Measurements from ENCODE around the gene PSAPL1.

The PSAPL1 gene

DNA sequence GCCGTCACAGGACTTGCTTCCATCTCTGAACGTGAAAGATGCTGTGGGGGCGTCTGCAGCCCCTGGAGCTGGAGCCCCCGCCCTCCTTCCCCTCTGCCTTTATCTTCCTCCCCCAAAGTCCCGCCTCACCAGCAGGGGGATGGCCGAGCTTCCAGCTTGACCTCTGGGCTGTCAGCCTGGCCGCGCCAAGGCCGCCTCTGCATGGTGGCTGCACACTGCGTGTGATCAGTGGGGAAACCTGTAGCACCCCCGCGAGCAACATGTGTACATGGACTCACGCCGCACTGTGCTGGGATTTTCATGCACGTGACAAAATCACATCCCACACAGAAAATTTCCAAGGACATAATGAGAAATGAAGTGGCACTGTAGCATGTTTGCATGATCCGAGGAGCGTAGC lies 26.5 kb upstream of the PSAPL1 start:
- Histone ChIP-seq H4K8ac (ENCODE audit: low read depth, low read length) (no peak overlapping the region), H3K27ac (ENCODE audit: low read depth, low read length) (no peak overlapping the region), H3K4me2 (ENCODE audit: low read length) (no peak overlapping the region), H3K18ac (ENCODE audit: low read length) (no peak overlapping the region), H2BK12ac (ENCODE audit: low read length) (no peak overlapping the region), H3K9ac (ENCODE audit: low read length) (no peak overlapping the region), H3K79me1 (ENCODE audit: low read length) (no peaks in the 10 kb centered on the region), H3K27me3 (ENCODE audit: insufficient read depth, low read length) (no peaks in the 10 kb centered on the region), H3K23ac (ENCODE audit: low read length) (no peak overlapping the region), H3K14ac (ENCODE audit: low read length) (no peak overlapping the region), H2BK120ac (ENCODE audit: insufficient read depth, low read length, poor library complexity) (no peak overlapping the region), H2AK5ac (ENCODE audit: low read length) (no peak overlapping the region), H4K91ac (ENCODE audit: low read depth, low read length) (no peak overlapping the region), H3K4ac (ENCODE audit: low read depth, low read length) (no peak overlapping the region), H2AFZ (ENCODE audit: insufficient read depth, low read length, poor library complexity) (no peak overlapping the region), H3K4me1 (ENCODE audit: control insufficient read depth in 1 of 2, insufficient read depth in 2 of 2, low read length in 2 of 2) (peaks cover 2 to 3% of the 10 kb centered on the region in 2 experiments), H3K79me2 (ENCODE audit: control insufficient read depth, insufficient read depth, low read length, poor library complexity) (no peaks in the 10 kb centered on the region), H3K9me3 (ENCODE audit: insufficient read depth, low read depth, low read length) (no peaks in the 10 kb centered on the region), H2BK5ac (ENCODE audit: low read depth, low read length, poor library complexity) (no peak overlapping the region), H3K4me3 (ENCODE audit: low read depth, low read length) (no peak overlapping the region), H3K36me3 (ENCODE audit: control insufficient read depth in 1 of 2, insufficient read depth in 2 of 2, low read length in 2 of 2) (no peaks in the 10 kb centered on the region), H4K12ac (ENCODE audit: low read depth, low read length) (no peak overlapping the region)
- DNase-seq: no peak
- WGBS (ENCODE audit: extremely low coverage, insufficient coverage, insufficient read length): no CpG with 5 or more reads among the region's 17 CpGs

- Histone ChIP-seq H3K9ac (ENCODE audit: low read length) (no peak overlapping the region), H3K79me1 (ENCODE audit: low read length) (no peaks in the 10 kb centered on the region), H3K4me3 (ENCODE audit: low read depth, low read length) (no peak overlapping the region), H4K8ac (ENCODE audit: low read depth, low read length) (no peak overlapping the region), H3K27me3 (ENCODE audit: insufficient read depth, low read length) (no peaks in the 10 kb centered on the region), H2AFZ (ENCODE audit: insufficient read depth, low read length, poor library complexity) (no peak overlapping the region), H3K36me3 (ENCODE audit: control insufficient read depth in 1 of 2, insufficient read depth in 2 of 2, low read length in 2 of 2) (no peaks in the 10 kb centered on the region), H2BK12ac (ENCODE audit: low read length) (no peak overlapping the region), H2AK5ac (ENCODE audit: low read length) (no peak overlapping the region), H3K14ac (ENCODE audit: low read length) (no peak overlapping the region), H4K91ac (ENCODE audit: low read depth, low read length) (no peak overlapping the region), H3K4me2 (ENCODE audit: low read length) (no peak overlapping the region), H4K12ac (ENCODE audit: low read depth, low read length) (no peak overlapping the region), H3K23ac (ENCODE audit: low read length) (no peak overlapping the region), H3K27ac (ENCODE audit: low read depth, low read length) (no peak overlapping the region), H3K4ac (ENCODE audit: low read depth, low read length) (no peak overlapping the region), H3K9me3 (ENCODE audit: insufficient read depth, low read depth, low read length) (no peaks in the 10 kb centered on the region), H3K79me2 (ENCODE audit: control insufficient read depth, insufficient read depth, low read length, poor library complexity) (no peaks in the 10 kb centered on the region), H3K4me1 (ENCODE audit: control insufficient read depth in 1 of 2, insufficient read depth in 2 of 2, low read length in 2 of 2) (peaks cover 2 to 3% of the 10 kb centered on the region in 2 experiments), H2BK5ac (ENCODE audit: low read depth, low read length, poor library complexity) (no peak overlapping the region), H2BK120ac (ENCODE audit: insufficient read depth, low read length, poor library complexity) (no peak overlapping the region), H3K18ac (ENCODE audit: low read length) (no peak overlapping the region)
- WGBS (ENCODE audit: extremely low coverage, insufficient coverage, insufficient read length): no CpG with 5 or more reads among the region's 17 CpGs
- DNase-seq: no peak
Measured at GRCh38 chr4:7460566-7460965, 25.8 kb upstream of the PSAPL1 start.

DNA sequence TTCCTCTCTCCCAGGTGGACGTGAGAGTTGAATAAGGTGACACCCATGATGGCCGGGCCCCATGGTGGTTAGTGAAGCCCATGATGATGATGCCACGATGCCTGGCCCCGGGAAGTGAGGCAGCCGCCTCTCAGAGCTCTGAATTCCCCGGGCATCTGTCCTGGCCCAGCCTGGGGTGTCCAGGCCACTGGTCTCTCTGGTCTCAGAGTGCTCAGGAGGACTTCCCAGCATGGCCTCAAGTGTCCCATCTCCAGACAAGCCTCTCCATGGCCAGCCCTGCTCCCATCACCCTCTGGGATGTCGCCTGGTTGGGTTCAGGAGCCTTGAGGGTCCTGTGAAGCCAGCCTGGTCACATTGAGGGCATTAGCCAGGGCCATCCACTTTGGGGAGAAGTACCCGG lies 24.7 kb upstream of the PSAPL1 start:
- Histone ChIP-seq H3K4me1 (ENCODE audit: control insufficient read depth in 1 of 2, insufficient read depth in 2 of 2, low read length in 2 of 2) (peaks cover 2 to 3% of the 10 kb centered on the region in 2 experiments), H3K9ac (ENCODE audit: low read length) (no peak overlapping the region), H3K18ac (ENCODE audit: low read length) (no peak overlapping the region), H3K36me3 (ENCODE audit: control insufficient read depth in 1 of 2, insufficient read depth in 2 of 2, low read length in 2 of 2) (no peaks in the 10 kb centered on the region), H3K4me2 (ENCODE audit: low read length) (no peak overlapping the region), H3K79me2 (ENCODE audit: control insufficient read depth, insufficient read depth, low read length, poor library complexity) (no peaks in the 10 kb centered on the region), H3K79me1 (ENCODE audit: low read length) (no peaks in the 10 kb centered on the region), H3K23ac (ENCODE audit: low read length) (no peak overlapping the region), H3K27me3 (ENCODE audit: insufficient read depth, low read length) (no peaks in the 10 kb centered on the region), H2BK5ac (ENCODE audit: low read depth, low read length, poor library complexity) (no peak overlapping the region), H4K91ac (ENCODE audit: low read depth, low read length) (no peak overlapping the region), H2AFZ (ENCODE audit: insufficient read depth, low read length, poor library complexity) (no peak overlapping the region), H3K4me3 (ENCODE audit: low read depth, low read length) (no peak overlapping the region), H3K14ac (ENCODE audit: low read length) (no peak overlapping the region), H3K9me3 (ENCODE audit: insufficient read depth, low read depth, low read length) (no peaks in the 10 kb centered on the region), H3K4ac (ENCODE audit: low read depth, low read length) (no peak overlapping the region), H2BK120ac (ENCODE audit: insufficient read depth, low read length, poor library complexity) (no peak overlapping the region), H4K12ac (ENCODE audit: low read depth, low read length) (no peak overlapping the region), H2BK12ac (ENCODE audit: low read length) (no peak overlapping the region), H4K8ac (ENCODE audit: low read depth, low read length) (no peak overlapping the region), H2AK5ac (ENCODE audit: low read length) (no peak overlapping the region), H3K27ac (ENCODE audit: low read depth, low read length) (no peak overlapping the region)
- no peak for DNase-seq
- WGBS (ENCODE audit: extremely low coverage, insufficient coverage, insufficient read length): no CpG with 5 or more reads among the region's 8 CpGs

- Histone ChIP-seq H3K27ac (ENCODE audit: low read depth, low read length) (no peak overlapping the region), H3K23ac (ENCODE audit: low read length) (no peak overlapping the region), H3K14ac (ENCODE audit: low read length) (no peak overlapping the region), H2BK12ac (ENCODE audit: low read length) (no peak overlapping the region), H2BK120ac (ENCODE audit: insufficient read depth, low read length, poor library complexity) (no peak overlapping the region), H3K79me2 (ENCODE audit: control insufficient read depth, insufficient read depth, low read length, poor library complexity) (no peaks in the 10 kb centered on the region), H3K27me3 (ENCODE audit: insufficient read depth, low read length) (no peaks in the 10 kb centered on the region), H2AFZ (ENCODE audit: insufficient read depth, low read length, poor library complexity) (no peak overlapping the region), H2AK5ac (ENCODE audit: low read length) (no peak overlapping the region), H4K12ac (ENCODE audit: low read depth, low read length) (no peak overlapping the region), H3K36me3 (ENCODE audit: control insufficient read depth in 1 of 2, insufficient read depth in 2 of 2, low read length in 2 of 2) (no peaks in the 10 kb centered on the region), H3K4me3 (ENCODE audit: low read depth, low read length) (no peak overlapping the region), H4K8ac (ENCODE audit: low read depth, low read length) (no peak overlapping the region), H3K18ac (ENCODE audit: low read length) (no peak overlapping the region), H3K4me1 (ENCODE audit: control insufficient read depth in 1 of 2, insufficient read depth in 2 of 2, low read length in 2 of 2) (peaks cover 0 to 3% of the 10 kb centered on the region in 2 experiments), H2BK5ac (ENCODE audit: low read depth, low read length, poor library complexity) (no peak overlapping the region), H3K79me1 (ENCODE audit: low read length) (no peaks in the 10 kb centered on the region), H3K4ac (ENCODE audit: low read depth, low read length) (no peak overlapping the region), H3K4me2 (ENCODE audit: low read length) (no peak overlapping the region), H3K9me3 (ENCODE audit: insufficient read depth, low read depth, low read length) (no peaks in the 10 kb centered on the region), H4K91ac (ENCODE audit: low read depth, low read length) (no peak overlapping the region), H3K9ac (ENCODE audit: low read length) (no peak overlapping the region)
- no peak for DNase-seq
- no CpG with 5 or more reads among the region's 4 CpGs for WGBS (ENCODE audit: extremely low coverage, insufficient coverage, insufficient read length)
Measured at GRCh38 chr4:7458477-7458876, 23.7 kb upstream of the PSAPL1 start.
